ENCODE data around the gene CYBB.

The CYBB gene

DNA sequence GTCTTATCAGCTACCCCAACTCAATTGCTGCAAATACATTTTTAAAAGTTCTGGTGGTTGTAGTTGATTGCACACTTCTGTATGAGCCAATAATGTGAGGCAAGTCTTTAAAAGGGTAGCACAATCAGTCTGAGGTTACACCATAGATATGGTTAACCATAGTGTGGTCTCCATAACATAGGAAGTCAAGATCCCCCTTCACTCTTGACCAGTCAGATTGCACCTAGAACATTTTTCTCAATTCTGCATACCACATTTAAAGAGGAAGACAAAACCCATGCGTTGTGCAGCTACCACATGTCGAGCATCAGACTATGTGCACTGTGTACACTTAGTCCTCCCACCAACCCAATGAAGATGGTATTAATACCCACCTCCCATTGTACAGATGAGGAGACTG, 26.5 kb upstream of the CYBB start:
- CTCF ChIA-PET, result interaction anchor here (1.0 to 3.1 kb wide), 2 partner anchors 11 to 72 kb away, joined by 3 to 22 read pairs; no protein-coding TSS in a partner anchor
- H3K27ac ChIP-seq (ENCODE audit: insufficient read depth in 1 of 2, low read depth in 1 of 2, low read length in 2 of 2, poor library complexity in 1 of 2, severe bottlenecking in 2 of 2), result no peak overlapping the region
- H3K4me3 ChIP-seq (ENCODE audit: control insufficient read depth in 1 of 7, extremely low read depth in 1 of 7, insufficient read depth in 4 of 7, low read depth in 2 of 7, low read length in 6 of 7), result peak overlapping the region in 1 of 7 experiments; percentile 36
- POLR2A ChIA-PET, result no interaction called here
- no peaks in the 10 kb centered on the region for H3K9me3 ChIP-seq (ENCODE audit: control extremely low read depth in 1 of 5, control insufficient read depth in 4 of 5, insufficient read depth in 2 of 5, low read depth in 1 of 5, low read length in 4 of 5)
- DNase-seq, result peak in 2 of 3 donors; percentile 35 to 41
- H3K4me1 ChIP-seq (ENCODE audit: control extremely low read depth in 1 of 4, control insufficient read depth in 4 of 4, insufficient read depth in 4 of 4, low read length in 3 of 4), result peaks cover 18 to 38% (median 26%) of the 10 kb centered on the region in 4 experiments
- 75% methylated on average over 2 of the region's 2 CpGs for WGBS (ENCODE audit: insufficient coverage)
- H3K27me3 ChIP-seq (replicated peaks in 2 of 5; ENCODE audit: control insufficient read depth in 4 of 5, insufficient read depth in 5 of 5, low read length in 4 of 5), result no peaks in the 10 kb centered on the region
- no peaks in the 10 kb centered on the region for H3K36me3 ChIP-seq (ENCODE audit: control insufficient read depth in 4 of 4, insufficient read depth in 4 of 4, low read length in 3 of 4)

DNA sequence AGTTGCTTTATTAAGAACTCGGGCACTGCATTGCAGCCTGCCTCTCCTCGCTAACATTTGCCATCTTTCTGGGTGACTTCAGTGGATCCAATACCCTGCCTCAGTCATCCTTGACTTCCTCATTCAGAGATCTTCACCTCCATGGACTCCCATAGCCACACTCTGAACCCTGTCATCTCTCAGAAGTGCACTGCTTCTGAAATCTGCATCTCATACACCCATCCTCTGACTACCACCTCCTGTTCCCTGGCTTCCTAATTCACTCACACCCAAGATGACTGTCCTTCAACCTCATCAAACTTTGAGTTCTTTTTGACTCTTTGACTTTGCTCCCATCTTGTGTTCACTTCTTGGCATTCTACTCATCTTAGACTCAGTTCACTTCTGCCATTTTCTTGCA, 25.3 kb upstream of the CYBB start:
- no peaks in the 10 kb centered on the region for H3K27me3 ChIP-seq (replicated peaks in 2 of 5; ENCODE audit: control insufficient read depth in 4 of 5, insufficient read depth in 5 of 5, low read length in 4 of 5)
- peak overlapping the region in 2 of 7 experiments; percentile 0 to 16 for H3K4me3 ChIP-seq (ENCODE audit: control insufficient read depth in 1 of 7, extremely low read depth in 1 of 7, insufficient read depth in 4 of 7, low read depth in 2 of 7, low read length in 6 of 7)
- H3K27ac ChIP-seq (ENCODE audit: insufficient read depth in 1 of 2, low read depth in 1 of 2, low read length in 2 of 2, poor library complexity in 1 of 2, severe bottlenecking in 2 of 2), result peak overlapping the region in 1 of 2 experiments; percentile 51
- ChIA-PET POLR2A (no interaction called here), CTCF (interaction anchor here (2.6 to 3.1 kb wide), 2 partner anchors 9 to 70 kb away, joined by 7 to 22 read pairs; no protein-coding TSS in a partner anchor)
- peak in 1 of 3 donors; percentile 38 for DNase-seq
- 72% methylated on average over 2 of the region's 2 CpGs for WGBS (ENCODE audit: insufficient coverage)
- no peaks in the 10 kb centered on the region for H3K36me3 ChIP-seq (ENCODE audit: control insufficient read depth in 4 of 4, insufficient read depth in 4 of 4, low read length in 3 of 4)
- peaks cover 18 to 38% (median 26%) of the 10 kb centered on the region in 4 experiments for H3K4me1 ChIP-seq (ENCODE audit: control extremely low read depth in 1 of 4, control insufficient read depth in 4 of 4, insufficient read depth in 4 of 4, low read length in 3 of 4)
- H3K9me3 ChIP-seq (ENCODE audit: control extremely low read depth in 1 of 5, control insufficient read depth in 4 of 5, insufficient read depth in 2 of 5, low read depth in 1 of 5, low read length in 4 of 5), result no peaks in the 10 kb centered on the region

DNA sequence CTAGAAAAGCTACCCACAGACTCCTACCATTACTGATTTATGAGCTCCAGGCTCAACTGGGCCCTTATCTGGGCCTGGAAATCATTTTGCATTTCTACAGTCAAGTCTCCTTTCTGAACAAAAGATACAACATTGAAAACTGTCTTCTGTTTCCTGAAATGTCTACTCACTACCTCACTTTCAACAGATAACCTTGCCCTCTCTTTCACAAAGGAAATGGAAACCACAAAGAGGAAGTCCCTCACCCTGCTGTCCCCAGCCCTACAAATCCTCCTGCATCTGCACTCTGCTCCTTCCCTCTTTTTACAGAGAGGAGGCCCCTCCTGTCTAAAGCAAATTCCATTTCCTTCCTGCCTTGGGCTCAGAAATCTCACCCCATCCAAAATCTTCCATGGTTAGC, 24.8 kb upstream of the CYBB start:
- Histone ChIP-seq H3K4me3 (ENCODE audit: control insufficient read depth in 1 of 7, extremely low read depth in 1 of 7, insufficient read depth in 4 of 7, low read depth in 2 of 7, low read length in 6 of 7) (no peak overlapping the region), H3K36me3 (ENCODE audit: control insufficient read depth in 4 of 4, insufficient read depth in 4 of 4, low read length in 3 of 4) (no peaks in the 10 kb centered on the region), H3K4me1 (ENCODE audit: control extremely low read depth in 1 of 4, control insufficient read depth in 4 of 4, insufficient read depth in 4 of 4, low read length in 3 of 4) (peaks cover 18 to 38% (median 26%) of the 10 kb centered on the region in 4 experiments), H3K27me3 (replicated peaks in 2 of 5; ENCODE audit: control insufficient read depth in 4 of 5, insufficient read depth in 5 of 5, low read length in 4 of 5) (no peaks in the 10 kb centered on the region), H3K9me3 (ENCODE audit: control extremely low read depth in 1 of 5, control insufficient read depth in 4 of 5, insufficient read depth in 2 of 5, low read depth in 1 of 5, low read length in 4 of 5) (no peaks in the 10 kb centered on the region), H3K27ac (ENCODE audit: insufficient read depth in 1 of 2, low read depth in 1 of 2, low read length in 2 of 2, poor library complexity in 1 of 2, severe bottlenecking in 2 of 2) (peak overlapping the region in 1 of 2 experiments; percentile 51)
- CTCF ChIA-PET, result interaction anchor here (2.6 to 3.1 kb wide), 2 partner anchors 9 to 70 kb away, joined by 7 to 22 read pairs; no protein-coding TSS in a partner anchor
- POLR2A ChIA-PET, result no interaction called here
- peak; percentile 70 to 94 (median 89) for DNase-seq

DNA sequence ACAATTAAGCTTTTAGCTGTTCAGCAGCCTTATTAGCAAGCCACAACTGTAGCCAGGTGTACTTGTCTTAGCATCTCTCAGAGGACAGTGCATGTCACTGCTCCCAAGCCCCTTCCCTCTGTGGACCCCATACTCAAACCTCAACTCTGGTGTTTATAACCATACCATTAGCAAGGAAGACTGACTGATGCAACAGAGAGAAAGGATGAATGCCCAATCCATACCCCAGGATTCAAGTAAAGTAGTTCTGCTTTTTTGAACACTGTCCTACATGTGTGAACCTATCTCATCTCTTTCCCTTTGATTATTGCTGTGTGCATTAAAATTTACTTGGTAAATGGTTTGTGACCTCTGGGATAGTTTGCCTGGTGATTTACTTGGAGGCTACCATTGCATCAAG, 22.8 kb upstream of the CYBB start:
- ChIA-PET CTCF (interaction anchor here (2.6 kb wide), 1 partner anchor 11 kb away, joined by 7 read pairs; no protein-coding TSS in a partner anchor), POLR2A (no interaction called here)
- H3K27ac ChIP-seq (ENCODE audit: insufficient read depth in 1 of 2, low read depth in 1 of 2, low read length in 2 of 2, poor library complexity in 1 of 2, severe bottlenecking in 2 of 2), result no peak overlapping the region
- H3K9me3 ChIP-seq (ENCODE audit: control extremely low read depth in 1 of 5, control insufficient read depth in 4 of 5, insufficient read depth in 2 of 5, low read depth in 1 of 5, low read length in 4 of 5), result no peaks in the 10 kb centered on the region
- peak in 1 of 3 donors; percentile 26 for DNase-seq
- H3K36me3 ChIP-seq (ENCODE audit: control insufficient read depth in 4 of 4, insufficient read depth in 4 of 4, low read length in 3 of 4), result no peaks in the 10 kb centered on the region
- no peaks in the 10 kb centered on the region for H3K27me3 ChIP-seq (replicated peaks in 2 of 5; ENCODE audit: control insufficient read depth in 4 of 5, insufficient read depth in 5 of 5, low read length in 4 of 5)
- H3K4me3 ChIP-seq (ENCODE audit: control insufficient read depth in 1 of 7, extremely low read depth in 1 of 7, insufficient read depth in 4 of 7, low read depth in 2 of 7, low read length in 6 of 7), result no peak overlapping the region
- peaks cover 18 to 38% (median 26%) of the 10 kb centered on the region in 4 experiments for H3K4me1 ChIP-seq (ENCODE audit: control extremely low read depth in 1 of 4, control insufficient read depth in 4 of 4, insufficient read depth in 4 of 4, low read length in 3 of 4)

DNA sequence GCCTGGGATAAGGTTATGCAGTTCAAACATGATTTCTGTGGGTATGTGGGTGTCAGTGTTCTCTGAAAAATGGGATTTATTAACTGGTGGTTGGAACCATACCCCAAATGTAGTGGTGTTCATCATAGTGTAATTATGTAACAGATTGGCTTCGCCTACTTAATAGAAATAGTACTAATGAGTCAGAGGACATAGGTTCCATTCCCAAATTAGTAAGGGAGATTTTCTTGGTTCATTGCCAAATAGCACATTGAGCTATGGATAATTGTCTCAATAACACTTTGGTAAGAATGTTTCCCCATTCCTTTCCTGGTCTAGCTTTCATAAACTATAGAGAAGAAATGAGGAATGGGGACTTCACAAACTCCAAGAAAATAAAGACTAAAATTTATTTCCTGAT, 20.5 kb upstream of the CYBB start:
- no peaks in the 10 kb centered on the region for H3K9me3 ChIP-seq (ENCODE audit: control extremely low read depth in 1 of 5, control insufficient read depth in 4 of 5, insufficient read depth in 2 of 5, low read depth in 1 of 5, low read length in 4 of 5)
- no peak overlapping the region for H3K4me3 ChIP-seq (ENCODE audit: control insufficient read depth in 1 of 7, extremely low read depth in 1 of 7, insufficient read depth in 4 of 7, low read depth in 2 of 7, low read length in 6 of 7)
- H3K27ac ChIP-seq (ENCODE audit: insufficient read depth in 1 of 2, low read depth in 1 of 2, low read length in 2 of 2, poor library complexity in 1 of 2, severe bottlenecking in 2 of 2), result no peak overlapping the region
- whole genome bisulfite sequencing (ENCODE audit: insufficient coverage), result no CpG with 5 or more reads among the region's 1 CpG
- no peaks in the 10 kb centered on the region for H3K27me3 ChIP-seq (replicated peaks in 2 of 5; ENCODE audit: control insufficient read depth in 4 of 5, insufficient read depth in 5 of 5, low read length in 4 of 5)
- H3K4me1 ChIP-seq (ENCODE audit: control extremely low read depth in 1 of 4, control insufficient read depth in 4 of 4, insufficient read depth in 4 of 4, low read length in 3 of 4), result peaks cover 17 to 33% (median 20%) of the 10 kb centered on the region in 4 experiments
- H3K36me3 ChIP-seq (ENCODE audit: control insufficient read depth in 4 of 4, insufficient read depth in 4 of 4, low read length in 3 of 4), result no peaks in the 10 kb centered on the region
- ChIA-PET POLR2A (no interaction called here), CTCF (interaction anchor here (0.8 kb wide), 1 partner anchor 66 kb away, joined by 3 read pairs; no protein-coding TSS in a partner anchor)
- DNase-seq, result no peak

DNA sequence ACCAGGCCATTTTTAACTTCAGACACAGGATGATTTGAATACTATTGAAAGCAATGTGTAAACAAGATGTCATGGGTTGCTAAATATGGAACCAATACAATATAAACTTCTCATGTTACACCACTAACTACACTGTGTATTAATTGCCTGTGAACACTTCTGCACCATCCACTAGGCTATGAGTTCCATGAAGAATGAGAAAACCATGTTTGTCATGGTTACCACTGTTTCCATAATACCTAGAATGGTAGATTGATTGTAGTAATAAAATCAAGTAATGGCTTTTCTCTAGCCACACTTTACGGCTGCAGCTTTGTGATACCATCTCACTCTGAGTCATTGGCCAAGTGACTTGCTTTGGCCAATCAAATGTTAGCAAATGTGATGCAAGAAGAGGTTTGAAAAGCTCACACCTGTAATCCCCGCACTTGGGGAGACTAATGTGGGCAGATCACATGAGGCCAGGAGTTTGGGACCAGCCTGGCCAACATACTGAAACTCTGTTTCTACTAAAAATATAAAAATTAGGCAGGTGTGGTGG, 19.9 kb upstream of the CYBB start:
- Histone ChIP-seq H3K9me3 (ENCODE audit: control extremely low read depth in 1 of 5, control insufficient read depth in 4 of 5, insufficient read depth in 2 of 5, low read depth in 1 of 5, low read length in 4 of 5) (no peaks in the 10 kb centered on the region), H3K27ac (ENCODE audit: insufficient read depth in 1 of 2, low read depth in 1 of 2, low read length in 2 of 2, poor library complexity in 1 of 2, severe bottlenecking in 2 of 2) (no peak overlapping the region), H3K4me1 (ENCODE audit: control extremely low read depth in 1 of 4, control insufficient read depth in 4 of 4, insufficient read depth in 4 of 4, low read length in 3 of 4) (peaks cover 11 to 30% (median 15%) of the 10 kb centered on the region in 4 experiments), H3K27me3 (replicated peaks in 2 of 5; ENCODE audit: control insufficient read depth in 4 of 5, insufficient read depth in 5 of 5, low read length in 4 of 5) (no peaks in the 10 kb centered on the region), H3K4me3 (ENCODE audit: control insufficient read depth in 1 of 7, extremely low read depth in 1 of 7, insufficient read depth in 4 of 7, low read depth in 2 of 7, low read length in 6 of 7) (no peak overlapping the region), H3K36me3 (ENCODE audit: control insufficient read depth in 4 of 4, insufficient read depth in 4 of 4, low read length in 3 of 4) (no peaks in the 10 kb centered on the region)
- WGBS (ENCODE audit: insufficient coverage), result 100% methylated on average over 2 of the region's 2 CpGs
- CTCF ChIA-PET, result interaction anchor here (0.8 to 1.0 kb wide), 2 partner anchors 21 to 66 kb away, joined by 3 to 4 read pairs; no protein-coding TSS in a partner anchor
- DNase-seq, result peak in 2 of 3 donors; percentile 14 to 46
- POLR2A ChIA-PET, result no interaction called here

DNA sequence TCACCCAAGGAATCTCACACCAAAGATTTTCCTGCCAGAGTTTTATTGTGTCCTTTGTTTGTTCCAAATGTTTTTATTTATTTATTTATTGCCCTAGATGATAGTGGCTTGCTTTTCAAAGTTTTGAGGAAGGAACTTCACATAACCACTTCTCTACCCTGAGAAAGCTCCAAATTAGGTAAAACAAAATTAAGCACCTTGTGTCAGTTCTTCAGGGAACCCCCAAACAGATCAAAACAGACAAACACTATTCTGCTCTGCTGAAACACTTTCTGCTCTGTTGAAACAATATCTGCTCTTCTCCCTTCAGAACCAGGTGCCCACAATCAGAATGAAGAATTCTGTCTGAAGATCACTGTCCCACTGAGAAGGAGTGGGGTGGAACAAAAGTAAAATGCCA, 16.5 kb upstream of the CYBB start:
- Histone ChIP-seq H3K4me1 (ENCODE audit: control extremely low read depth in 1 of 4, control insufficient read depth in 4 of 4, insufficient read depth in 4 of 4, low read length in 3 of 4) (peaks cover 3 to 38% (median 16%) of the 10 kb centered on the region in 4 experiments), H3K27ac (ENCODE audit: insufficient read depth in 1 of 2, low read depth in 1 of 2, low read length in 2 of 2, poor library complexity in 1 of 2, severe bottlenecking in 2 of 2) (no peak overlapping the region), H3K4me3 (ENCODE audit: control insufficient read depth in 1 of 7, extremely low read depth in 1 of 7, insufficient read depth in 4 of 7, low read depth in 2 of 7, low read length in 6 of 7) (no peak overlapping the region), H3K9me3 (ENCODE audit: control extremely low read depth in 1 of 5, control insufficient read depth in 4 of 5, insufficient read depth in 2 of 5, low read depth in 1 of 5, low read length in 4 of 5) (no peaks in the 10 kb centered on the region), H3K36me3 (ENCODE audit: control insufficient read depth in 4 of 4, insufficient read depth in 4 of 4, low read length in 3 of 4) (no peaks in the 10 kb centered on the region), H3K27me3 (replicated peaks in 2 of 5; ENCODE audit: control insufficient read depth in 4 of 5, insufficient read depth in 5 of 5, low read length in 4 of 5) (no peaks in the 10 kb centered on the region)
- CTCF ChIA-PET, result interaction anchor here (0.6 to 1.1 kb wide), 3 partner anchors 13 to 66 kb away, joined by 3 to 4 read pairs (median 3); no protein-coding TSS in a partner anchor
- DNase-seq, result peak in 2 of 3 donors; percentile 35 to 48
- POLR2A ChIA-PET, result no interaction called here

Measured in common myeloid progenitor, CD34-positive (primary cell).